AG20443 (cell line): ENCODE results near the gene DMPK.
"Not testable (repeated sequence)": the region's sequence is repeated elsewhere in the genome, so short reads cannot be mapped to it uniquely, and the experiment has no call there.

Source experiments
- DNase-seq: peaks from one replicate; pipeline ENCODE4 v3.0.0; 2012; ENCODE audit warnings: low spot score, mixed read lengths

The DMPK gene

DNA sequence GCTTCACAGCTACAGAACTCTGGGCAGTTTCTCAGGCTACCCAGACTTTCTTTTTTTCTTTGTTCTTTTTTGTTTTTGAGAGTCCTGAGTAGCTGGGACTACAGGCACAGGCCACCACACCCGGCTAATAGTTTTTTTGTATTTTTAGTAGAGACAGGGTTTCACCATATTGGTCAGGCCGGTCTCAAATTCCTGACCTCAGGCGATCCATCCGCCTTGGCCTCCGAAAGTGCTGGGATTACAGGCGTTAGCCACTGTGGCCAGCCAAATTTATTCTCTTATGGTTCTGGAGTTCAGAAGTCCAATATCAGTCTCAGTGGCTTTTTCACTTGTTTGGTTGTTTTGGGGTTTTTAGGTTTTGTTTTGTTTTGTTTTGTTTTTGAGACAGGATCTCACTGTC is 36.7 kb downstream of the DMPK start:
- no peak for DNase-seq

DNA sequence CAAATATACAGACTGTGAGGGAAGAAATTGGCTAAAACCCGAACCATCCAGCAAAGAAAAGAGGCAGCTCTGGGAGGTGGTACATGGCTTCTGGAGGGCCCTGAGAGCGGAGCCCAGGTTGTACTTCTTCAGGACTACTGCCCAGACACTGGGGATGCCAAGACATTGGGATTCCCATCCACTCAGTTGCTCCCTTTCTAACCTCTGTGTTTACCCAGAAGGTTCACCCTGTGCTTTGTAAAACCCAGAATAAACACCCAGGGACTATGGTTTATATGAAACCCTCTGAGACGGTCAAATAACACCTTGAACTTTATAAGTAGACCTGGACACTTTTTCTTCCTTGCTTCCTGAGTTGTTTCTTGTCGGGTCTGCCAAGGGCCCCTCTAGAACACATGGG is 39.3 kb downstream of the DMPK start:
- DNase-seq: no peak

DNA sequence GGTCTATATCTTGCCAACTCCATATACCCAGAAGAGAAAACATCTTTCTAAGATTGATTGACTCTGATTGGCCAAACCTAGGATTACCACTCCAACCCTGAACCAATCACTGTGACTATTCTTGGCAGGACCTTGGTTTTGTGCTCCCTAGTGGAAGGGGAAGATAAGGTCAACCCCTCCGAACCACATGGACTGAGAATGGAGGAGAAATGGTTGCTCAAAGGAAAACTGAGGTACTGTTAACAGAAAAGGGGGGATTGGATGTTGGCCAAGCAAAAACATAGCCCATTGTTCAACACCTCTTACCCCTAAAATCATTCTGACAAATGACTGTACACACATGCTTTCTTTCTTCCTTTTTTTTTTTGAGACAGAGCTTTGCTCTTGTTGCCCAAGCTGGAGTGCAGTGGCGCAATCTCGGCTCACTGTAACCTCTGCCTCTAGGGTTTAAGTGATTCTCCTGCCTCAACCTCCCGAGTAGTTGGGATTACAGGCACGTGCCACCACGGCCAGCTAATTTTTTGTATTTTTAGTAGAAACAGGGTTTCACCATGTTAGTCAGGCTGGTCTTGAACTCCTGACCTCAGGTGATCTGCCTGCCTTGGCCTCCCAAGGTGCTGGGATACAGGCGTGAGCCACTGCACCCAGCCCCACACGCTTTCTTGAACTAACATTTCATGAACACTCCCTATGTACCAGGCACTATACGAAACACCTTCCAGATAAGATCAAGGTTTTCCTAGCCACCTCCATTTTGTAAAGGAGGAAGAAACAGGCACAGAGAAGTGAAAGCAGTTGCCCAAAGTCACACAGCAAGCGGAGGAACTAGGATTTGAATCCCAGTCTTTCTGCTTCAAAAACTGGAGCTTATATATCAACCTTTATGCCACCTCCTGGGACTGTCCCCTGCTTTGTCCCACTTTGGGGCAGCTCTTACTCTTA is 42.5 kb downstream of the DMPK start:
- no peak for DNase-seq

DNA sequence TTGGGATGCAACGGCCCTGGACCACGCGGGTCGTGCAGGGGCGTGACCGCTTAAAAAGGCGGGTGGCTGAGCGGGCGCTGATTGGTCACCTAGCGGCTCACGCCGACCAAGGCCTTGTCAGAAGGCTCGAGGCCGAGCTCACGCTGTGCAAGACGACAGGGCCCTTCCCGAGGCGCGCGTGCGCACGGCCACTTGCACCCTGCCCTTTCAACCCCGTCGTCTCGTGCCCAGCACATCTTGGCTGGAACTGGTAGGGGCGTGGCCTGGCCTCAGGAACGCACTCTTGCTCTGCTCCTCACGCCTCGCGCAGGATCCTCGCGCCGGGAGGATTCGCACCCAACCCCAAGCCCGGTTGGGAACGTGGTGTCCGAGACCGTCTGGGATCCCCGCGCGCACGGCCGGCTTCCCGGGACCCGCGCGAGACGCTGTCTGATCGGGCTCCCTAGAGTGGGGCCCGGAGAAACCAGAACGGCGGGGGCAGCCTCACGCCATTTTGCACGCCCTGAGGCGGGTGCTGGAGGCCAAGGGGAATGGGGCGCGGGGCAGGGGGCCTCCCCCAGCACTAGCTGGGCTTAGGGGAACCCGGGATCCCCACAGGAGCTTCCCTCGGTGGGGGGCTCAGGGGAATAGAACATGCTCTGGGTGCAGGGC is 49.0 kb downstream of the DMPK start, which contains the start of gene MEIOSIN:
TSS of gene MEIOSIN (plus strand) at position 280 of the 651 bp plus-strand sequence. CDS start 1,938 bp downstream, outside the sequence.
- DNase-seq: no peak

DNA sequence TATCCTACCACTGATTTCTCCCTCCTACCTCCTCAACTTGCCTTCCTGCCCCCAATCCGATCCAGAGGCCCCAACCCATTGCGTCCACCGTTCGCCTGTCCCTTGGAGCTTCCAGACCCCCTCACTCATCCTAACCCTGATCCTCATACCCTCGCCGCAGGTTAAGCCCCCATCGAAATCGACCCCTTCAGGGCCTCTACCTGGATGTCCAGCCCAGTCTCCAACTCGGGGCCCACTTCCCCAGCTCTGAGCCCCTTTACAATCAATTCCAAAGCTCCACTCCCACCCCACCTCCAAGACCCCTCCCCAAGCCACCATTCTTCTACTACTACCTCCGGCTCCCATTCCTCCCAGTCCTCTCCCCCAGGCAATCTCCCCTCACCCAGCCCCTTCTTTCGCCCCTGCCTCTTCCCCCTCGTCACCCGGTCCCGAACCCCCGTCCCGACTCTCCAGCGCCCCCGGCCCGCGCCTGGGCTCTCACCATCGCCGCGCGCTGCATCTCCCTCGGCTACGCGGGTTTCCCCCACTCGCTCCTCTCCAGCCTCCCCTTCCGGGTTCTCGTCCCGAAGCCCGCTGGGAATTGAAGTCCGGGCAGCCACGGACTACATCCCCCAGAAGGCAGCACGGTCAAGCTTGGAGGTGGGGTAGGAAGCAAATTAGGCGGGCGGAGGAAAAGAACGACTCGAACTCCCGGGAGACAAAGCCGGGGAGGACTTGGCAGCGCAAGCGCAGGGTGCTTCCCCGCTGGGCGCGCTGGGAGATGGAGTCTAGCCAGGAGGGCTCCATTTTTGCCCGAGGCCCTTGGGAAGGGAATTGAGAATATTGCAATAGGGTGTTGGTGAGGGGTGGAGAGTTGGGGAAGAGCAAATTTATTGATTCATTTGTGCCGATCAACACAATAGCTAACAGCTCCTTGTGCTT is 51.7 kb downstream of the DMPK start, which contains the start of gene FBXO46:
TSS of gene FBXO46 (minus strand) at position 529 of the 921 bp plus-strand sequence. CDS start 17,401 bp downstream, outside the sequence.
- peak; percentile 96 for DNase-seq

DNA sequence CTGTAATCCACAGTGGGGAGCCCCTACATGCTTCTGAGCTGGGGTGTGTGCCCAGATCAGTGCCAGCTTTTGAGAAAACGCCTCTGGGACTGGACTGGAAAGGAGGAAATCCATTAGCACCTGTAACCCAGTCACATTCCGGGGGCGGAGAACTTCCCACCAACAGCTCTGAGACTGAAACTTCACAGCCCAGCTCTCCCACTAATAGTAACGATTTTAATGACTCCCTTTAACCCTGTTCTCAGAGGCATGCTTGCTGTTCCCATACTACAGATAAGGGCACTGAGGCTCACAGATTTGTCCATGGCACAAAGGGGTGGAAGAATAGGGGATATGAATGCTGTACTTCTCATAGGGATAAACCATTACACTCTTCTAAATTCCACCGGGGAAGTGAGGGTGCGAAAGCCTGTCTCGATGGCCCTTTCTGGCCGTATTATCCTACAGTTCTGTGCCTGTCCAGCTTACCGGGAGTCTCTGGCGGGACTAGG is 52.4 kb downstream of the DMPK start:
- DNase-seq: no peak

DNA sequence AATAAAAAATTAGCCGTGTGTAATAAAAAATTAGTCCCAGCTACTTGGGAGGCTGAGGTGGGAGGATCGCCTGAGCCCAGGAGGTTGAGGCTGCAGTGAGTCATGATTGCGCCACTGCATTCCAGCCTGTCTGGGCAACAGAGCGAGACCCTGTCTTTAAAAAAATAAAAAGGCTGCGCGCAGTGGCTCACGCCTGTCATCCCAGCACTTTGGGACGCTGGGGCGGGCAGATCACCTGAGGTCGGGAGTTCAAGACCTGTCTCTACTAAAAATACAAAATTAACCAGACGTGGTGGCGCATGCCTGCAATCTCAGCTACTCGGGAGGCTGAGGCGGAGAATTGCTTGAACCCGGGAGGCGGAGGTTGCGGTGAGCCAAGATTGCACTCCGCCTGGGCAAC is 53.6 kb downstream of the DMPK start:
- not testable (repeated sequence) for DNase-seq

DNA sequence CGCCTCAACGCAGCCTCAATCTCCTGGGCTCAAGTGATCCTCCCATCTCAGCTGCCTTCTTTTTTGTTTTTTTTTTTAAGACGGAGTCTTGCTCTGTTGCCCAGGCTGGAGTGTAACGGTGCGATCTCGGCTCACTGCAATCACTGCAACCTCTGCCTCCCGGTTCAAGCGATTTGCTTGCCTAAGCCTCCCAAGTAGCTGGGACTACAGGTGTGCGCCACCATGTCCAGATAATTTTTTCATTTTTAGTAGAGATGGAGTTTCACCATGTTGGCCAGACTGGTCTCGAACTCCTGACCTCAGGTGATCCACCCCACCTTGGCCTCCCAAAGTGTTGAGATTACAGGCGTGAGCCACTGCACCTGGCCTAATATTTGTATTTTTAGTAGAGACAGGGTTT is 62.2 kb downstream of the DMPK start:
- not testable (repeated sequence) for DNase-seq
